HG03565 (cell line): Measurements from ENCODE around the gene SRPK3.

Experiments used
- ATAC-seq: cut with Tn5 transposase; IDR thresholded peaks from one replicate; pipeline ENCODE4 v1.9.1; 2021; ENCODE audit warnings: mild to moderate bottlenecking, moderate library complexity; ENCODE audit not compliant: unreplicated experiment

The SRPK3 gene

GRCh38 chrX:153829799-153830639, 49.2 kb downstream of the SRPK3 start, which contains the start of gene PDZD4:
Gene PDZD4 (minus strand): TSS chrX:153830544. CDS start chrX:153830298, 246 bp downstream.
- no peak for ATAC-seq

DNA sequence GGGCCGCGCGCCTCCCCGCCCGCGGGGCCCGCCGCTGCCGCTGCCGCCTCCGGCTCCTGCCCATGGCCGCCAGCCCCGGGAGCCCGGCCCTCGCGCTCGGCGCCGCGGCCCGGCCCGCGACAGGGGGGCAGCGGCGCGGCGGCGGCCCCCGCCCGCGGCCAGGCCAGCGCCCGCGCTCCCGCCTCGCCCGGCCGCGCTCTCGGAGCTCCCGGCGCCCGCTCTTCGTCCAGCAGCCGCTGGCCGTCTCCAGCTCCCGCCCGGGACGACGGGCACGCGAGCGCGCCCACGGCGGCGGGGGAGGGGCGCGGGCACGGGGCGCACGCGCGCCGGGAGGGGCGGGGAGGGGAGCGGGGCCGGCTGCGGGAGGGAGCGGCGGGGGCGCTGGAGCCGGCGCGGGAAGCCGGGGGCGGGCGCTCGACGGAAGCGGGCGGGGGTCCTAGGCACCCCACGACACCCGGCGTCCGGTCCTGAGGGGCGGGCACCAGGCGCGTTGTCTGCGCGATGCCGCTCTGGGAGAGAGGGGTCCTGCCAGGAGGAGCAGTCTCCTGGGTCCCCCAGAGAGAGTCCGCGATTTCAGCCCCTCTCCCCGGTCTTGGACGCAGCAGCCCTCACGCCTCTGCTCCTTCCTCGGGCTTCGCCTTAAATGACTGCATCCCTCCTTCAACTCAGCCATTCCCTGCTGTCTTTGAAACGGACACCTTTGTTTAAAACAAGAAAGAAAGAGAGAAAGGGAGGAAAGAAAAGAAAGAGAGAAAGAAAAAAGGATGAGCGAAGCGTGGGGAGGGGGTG, 50.0 kb downstream of the SRPK3 start:
- no peak for ATAC-seq

DNA sequence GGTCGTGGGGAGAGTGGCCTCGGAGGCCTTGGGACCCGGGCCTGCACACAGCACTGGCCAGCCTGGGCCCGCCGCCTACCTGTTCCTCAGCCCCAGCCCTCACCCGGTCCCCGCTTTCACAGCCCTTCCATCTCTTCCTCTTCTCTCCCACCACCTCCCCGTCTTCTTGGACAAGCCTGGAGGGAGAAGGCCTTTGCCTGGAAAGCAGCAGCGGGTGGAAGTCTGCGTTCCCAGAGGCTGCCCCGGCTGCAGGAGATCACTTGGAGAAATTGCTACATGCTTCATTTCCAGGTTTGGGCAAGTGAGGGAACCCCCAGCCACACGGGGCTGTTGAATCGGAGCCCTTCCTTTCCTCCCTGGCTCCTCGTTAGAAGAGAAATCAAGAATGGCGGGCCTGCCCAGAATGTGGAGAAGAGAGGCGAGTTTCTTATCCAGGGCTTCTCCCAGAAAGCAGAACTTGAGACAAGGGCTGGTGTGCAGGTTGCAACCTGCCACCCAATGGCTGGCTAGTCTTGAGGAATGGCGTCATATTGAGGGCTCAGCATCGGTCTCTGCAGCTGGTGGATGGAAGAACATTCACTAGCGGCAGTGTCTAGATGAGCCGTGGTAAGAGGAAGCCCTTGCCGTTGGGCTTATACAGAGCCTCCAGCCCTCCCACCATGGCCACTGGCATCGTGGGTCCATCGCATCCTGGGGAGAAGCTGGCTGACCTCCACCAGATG, 50.7 kb downstream of the SRPK3 start:
- ATAC-seq = no peak

DNA sequence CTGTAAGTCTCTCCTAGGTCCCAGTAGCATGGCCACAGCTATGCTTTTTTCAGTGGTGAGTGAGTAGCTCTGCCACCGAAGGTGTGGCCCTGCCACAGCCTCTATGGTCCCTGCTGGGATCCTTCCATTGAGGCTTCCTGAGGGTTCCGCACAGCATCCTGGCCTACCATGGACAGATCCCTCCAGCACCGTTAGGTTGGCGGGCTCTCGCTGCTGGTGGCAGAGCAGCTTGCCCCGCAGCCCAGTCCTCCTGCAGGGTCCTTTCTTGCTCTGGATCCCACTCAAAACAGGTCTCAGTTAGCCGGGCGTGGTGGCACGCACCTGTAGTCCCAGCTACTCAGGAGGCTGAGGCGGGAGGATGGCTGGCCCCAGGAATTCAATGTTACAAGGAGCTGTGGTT, 51.9 kb downstream of the SRPK3 start:
- no peak for ATAC-seq
